ENCODE results near the gene SH3D21.

GRCh38 chr1:36350659-36351226 lies 44.6 kb downstream of the SH3D21 start:
- no peak for TF ChIP-seq CTCF (conservative IDR thresholded peaks at IDR 0.05)
- no peak for TF ChIP-seq ZFX (IDR thresholded peaks at IDR 0.05)
